ENCODE results near the gene CACNA2D3. TPM values are rescaled to one million over a fixed set of nuclear protein-coding genes. Genes with fewer than 3 reads are reported as not detected.
A peak's percentile ranks its signal among the peaks of the same experiment; 100 is the strongest.

CACNA2D3 gene
- total and polyA plus RNA-seq, 4 experiments from 2014 or later = not detected

DNA sequence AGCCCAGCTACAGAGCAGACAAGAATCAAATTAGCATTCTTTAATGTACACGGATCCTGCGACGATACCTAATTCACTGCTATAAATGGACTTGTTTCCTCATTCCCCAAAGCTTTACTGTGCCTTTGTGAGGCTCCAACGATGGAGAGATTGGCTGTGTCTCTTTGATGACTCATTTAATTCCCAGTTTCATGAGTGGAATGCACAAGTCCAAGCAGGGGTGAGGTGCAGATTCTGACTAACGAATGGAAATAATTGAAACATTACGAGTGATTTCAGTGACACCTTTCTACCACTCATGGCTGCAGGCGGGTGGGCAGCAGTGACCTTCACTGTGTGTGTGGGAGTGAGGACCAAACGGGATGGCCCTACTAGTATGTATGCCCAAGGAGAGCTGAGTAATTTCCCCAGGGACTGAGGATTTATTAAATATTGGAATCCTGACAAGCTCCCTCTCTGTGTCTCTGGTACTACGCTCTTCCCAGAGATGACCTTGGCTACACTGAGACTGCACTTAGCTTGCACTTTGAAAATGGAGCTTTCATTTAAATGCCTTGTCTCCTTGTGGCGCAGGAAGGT, 156.7 kb downstream of the CACNA2D3 start:
- H3K4me1 ChIP-seq (ENCODE audit: insufficient read depth, low read length) = no peaks in the 10 kb centered on the region
- no peak for DNase-seq
- no peaks in the 10 kb centered on the region for H3K4me1 Mint-ChIP-seq
- peaks cover 0 to 19% (median 8%) of the 10 kb centered on the region in 8 donors for H3K9me3 Mint-ChIP-seq
- no peak overlapping the region for H3K27ac Mint-ChIP-seq
- ChIA-PET CTCF (ENCODE audit: partially characterized antibody) (no interaction called here), POLR2A (ENCODE audit: partially characterized antibody) (no interaction called here)
- no peaks in the 10 kb centered on the region for H3K36me3 Mint-ChIP-seq
- peaks cover 0 to 4% of the 10 kb centered on the region in 2 donors for H3K27me3 Mint-ChIP-seq
- no peak overlapping the region for H3K4me3 ChIP-seq (ENCODE audit: low read length in 2 of 2)
- intact Hi-C loops (cut with micrococcal nuclease) = no loop called here
- H3K27me3 ChIP-seq (ENCODE audit: insufficient read depth, low read length) = no peaks in the 10 kb centered on the region
- no peaks in the 10 kb centered on the region for H3K9me3 ChIP-seq (ENCODE audit: control insufficient read depth in 1 of 2, low read length in 2 of 2)
- no peaks in the 10 kb centered on the region for H3K36me3 ChIP-seq (ENCODE audit: insufficient read depth, low read length)
- no peak overlapping the region for H3K4me3 Mint-ChIP-seq
- H3K27ac ChIP-seq (ENCODE audit: low read depth, low read length) = no peak overlapping the region

DNA sequence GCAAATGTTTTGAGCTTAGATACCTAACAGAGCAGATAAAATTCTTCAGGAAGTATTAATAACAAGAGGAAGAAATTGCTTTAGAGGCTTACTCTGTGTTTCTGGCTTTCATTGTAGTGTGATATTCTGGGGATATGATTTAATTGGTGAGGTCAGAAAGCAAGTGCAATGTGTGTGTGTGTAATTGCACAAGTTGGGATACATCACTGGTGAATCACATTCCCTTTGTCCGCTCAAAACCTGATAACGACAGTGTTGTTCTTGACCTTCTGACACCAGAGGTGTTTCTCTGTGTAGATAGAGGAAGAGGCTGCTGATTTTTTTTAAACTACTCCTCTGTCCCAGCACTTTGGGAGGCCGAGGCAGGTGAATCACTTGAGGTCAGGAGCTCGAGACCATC, 161.1 kb downstream of the CACNA2D3 start:
- no peak overlapping the region for H3K27ac ChIP-seq (ENCODE audit: low read depth, low read length)
- Mint-ChIP-seq H3K9me3 (peaks cover 0 to 15% (median 3%) of the 10 kb centered on the region in 8 donors), H3K27ac (no peak overlapping the region), H3K4me3 (peak overlapping the region in 1 of 8 donors; percentile 57), H3K36me3 (no peaks in the 10 kb centered on the region), H3K4me1 (no peaks in the 10 kb centered on the region), H3K27me3 (peaks cover 0 to 4% of the 10 kb centered on the region in 2 donors)
- CTCF ChIA-PET (ENCODE audit: partially characterized antibody) = no interaction called here
- H3K36me3 ChIP-seq (ENCODE audit: insufficient read depth, low read length) = no peaks in the 10 kb centered on the region
- no peak for DNase-seq
- no peaks in the 10 kb centered on the region for H3K27me3 ChIP-seq (ENCODE audit: insufficient read depth, low read length)
- intact Hi-C loops (cut with micrococcal nuclease) = no loop called here
- no peak overlapping the region for H3K4me3 ChIP-seq (ENCODE audit: low read length in 2 of 2)
- H3K4me1 ChIP-seq (ENCODE audit: insufficient read depth, low read length) = no peaks in the 10 kb centered on the region
- no peaks in the 10 kb centered on the region for H3K9me3 ChIP-seq (ENCODE audit: control insufficient read depth in 1 of 2, low read length in 2 of 2)
- POLR2A ChIA-PET (ENCODE audit: partially characterized antibody) = no interaction called here

DNA sequence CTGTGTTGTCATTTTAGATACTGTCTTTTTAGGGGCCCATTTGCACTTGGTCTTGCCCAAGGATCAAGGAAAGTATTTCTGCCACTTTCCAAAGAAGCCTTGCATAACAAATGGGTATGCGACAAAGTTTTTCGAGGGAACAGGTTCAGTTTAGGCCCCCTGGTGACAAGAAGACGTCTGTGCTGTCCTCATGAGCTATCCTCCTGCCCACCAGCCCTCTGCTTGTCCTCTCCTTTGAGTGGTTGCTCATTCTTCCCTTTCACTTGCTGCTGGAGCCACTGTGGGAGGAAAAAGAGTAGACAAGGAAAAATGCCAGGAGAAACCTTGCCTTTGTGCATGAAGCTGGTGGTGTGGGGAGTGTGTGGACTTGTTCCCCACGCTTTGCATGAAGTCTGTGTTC, 171.9 kb downstream of the CACNA2D3 start:
- no peak for DNase-seq
- Histone ChIP-seq H3K9me3 (ENCODE audit: control insufficient read depth in 1 of 2, low read length in 2 of 2) (no peaks in the 10 kb centered on the region), H3K4me3 (ENCODE audit: low read length in 2 of 2) (no peak overlapping the region), H3K4me1 (ENCODE audit: insufficient read depth, low read length) (no peaks in the 10 kb centered on the region), H3K27me3 (ENCODE audit: insufficient read depth, low read length) (no peaks in the 10 kb centered on the region), H3K27ac (ENCODE audit: low read depth, low read length) (no peak overlapping the region), H3K36me3 (ENCODE audit: insufficient read depth, low read length) (no peaks in the 10 kb centered on the region)
- no peak overlapping the region for H3K27ac Mint-ChIP-seq
- H3K27me3 Mint-ChIP-seq = peaks cover 0 to 2% of the 10 kb centered on the region in 2 donors
- H3K9me3 Mint-ChIP-seq = peaks cover 0 to 9% (median 0%) of the 10 kb centered on the region in 8 donors
- intact Hi-C loops (cut with micrococcal nuclease) = no loop called here
- CTCF ChIA-PET (ENCODE audit: partially characterized antibody) = no interaction called here
- no peaks in the 10 kb centered on the region for H3K4me1 Mint-ChIP-seq
- H3K4me3 Mint-ChIP-seq = no peak overlapping the region
- no peaks in the 10 kb centered on the region for H3K36me3 Mint-ChIP-seq
- POLR2A ChIA-PET (ENCODE audit: partially characterized antibody) = no interaction called here

DNA sequence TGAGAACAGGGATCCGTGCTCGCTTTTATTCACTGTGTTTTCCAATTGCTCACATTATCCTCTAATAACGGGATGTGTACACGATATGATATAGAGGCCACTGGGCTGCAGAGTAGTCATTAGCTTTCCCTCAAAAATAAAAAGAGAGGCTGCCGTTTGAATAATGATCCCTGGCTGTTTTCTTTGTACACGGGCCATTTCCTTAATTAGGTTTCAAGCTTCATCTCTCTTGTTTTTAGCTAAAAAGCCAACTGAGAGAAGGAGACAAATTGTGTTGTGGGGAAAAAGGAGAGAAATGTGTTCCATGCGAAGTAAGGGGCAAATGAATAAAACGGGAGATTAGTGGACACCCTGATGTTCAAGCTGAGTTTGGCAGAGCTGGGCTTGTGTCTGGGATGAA, 174.2 kb downstream of the CACNA2D3 start:
- intact Hi-C loops (cut with micrococcal nuclease) = no loop called here
- ChIA-PET POLR2A (ENCODE audit: partially characterized antibody) (no interaction called here), CTCF (ENCODE audit: partially characterized antibody) (no interaction called here)
- no peaks in the 10 kb centered on the region for H3K36me3 ChIP-seq (ENCODE audit: insufficient read depth, low read length)
- H3K4me1 ChIP-seq (ENCODE audit: insufficient read depth, low read length) = no peaks in the 10 kb centered on the region
- Mint-ChIP-seq H3K27ac (no peak overlapping the region), H3K27me3 (peaks cover 0 to 2% of the 10 kb centered on the region in 2 donors), H3K9me3 (peaks cover 0 to 13% (median 0%) of the 10 kb centered on the region in 8 donors), H3K4me1 (no peaks in the 10 kb centered on the region), H3K36me3 (no peaks in the 10 kb centered on the region), H3K4me3 (no peak overlapping the region)
- H3K9me3 ChIP-seq (ENCODE audit: control insufficient read depth in 1 of 2, low read length in 2 of 2) = no peaks in the 10 kb centered on the region
- H3K4me3 ChIP-seq (ENCODE audit: low read length in 2 of 2) = no peak overlapping the region
- no peak overlapping the region for H3K27ac ChIP-seq (ENCODE audit: low read depth, low read length)
- H3K27me3 ChIP-seq (ENCODE audit: insufficient read depth, low read length) = no peaks in the 10 kb centered on the region
- DNase-seq = no peak

DNA sequence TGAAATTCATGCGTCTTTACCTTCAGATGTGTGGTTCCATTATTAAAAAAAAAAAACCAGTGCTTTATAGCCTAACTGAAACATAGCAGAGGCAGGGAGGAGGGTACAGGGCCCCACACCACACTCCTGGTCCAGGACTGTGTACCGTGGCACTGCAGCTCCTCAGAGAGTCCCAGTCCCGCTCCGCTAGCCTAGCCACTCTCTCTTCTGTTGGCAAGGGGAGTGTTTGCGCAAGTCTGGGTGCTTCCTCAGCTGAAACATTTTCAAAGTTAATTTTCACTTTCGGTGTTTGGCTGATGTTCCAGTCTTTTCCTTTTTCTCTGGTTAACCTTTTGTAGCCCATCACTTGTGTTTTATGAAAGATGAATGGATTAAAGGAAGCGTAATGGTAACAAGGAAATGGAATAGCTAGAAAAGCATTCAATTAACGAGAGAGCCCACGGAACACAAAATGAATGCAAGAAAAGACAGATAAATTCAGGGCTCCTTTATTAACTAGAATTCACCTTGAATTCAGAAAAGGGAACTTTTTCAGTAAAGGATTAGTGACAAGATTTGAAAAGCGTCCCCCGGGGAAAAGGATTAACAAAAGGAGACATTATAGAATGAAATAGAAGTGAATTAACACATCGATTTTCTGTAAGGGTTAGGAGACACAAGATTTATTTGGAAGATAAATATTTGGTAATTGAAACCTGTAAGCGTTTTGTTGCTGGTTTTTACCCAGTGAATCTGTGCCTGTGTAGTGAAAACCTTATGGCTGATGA, 177.0 kb downstream of the CACNA2D3 start:
- no peak overlapping the region for H3K27ac ChIP-seq (ENCODE audit: low read depth, low read length)
- Mint-ChIP-seq H3K27ac (no peak overlapping the region), H3K27me3 (peaks cover 0 to 2% of the 10 kb centered on the region in 2 donors), H3K9me3 (peaks cover 0 to 17% (median 0%) of the 10 kb centered on the region in 8 donors), H3K36me3 (no peaks in the 10 kb centered on the region), H3K4me3 (no peak overlapping the region), H3K4me1 (no peaks in the 10 kb centered on the region)
- H3K4me1 ChIP-seq (ENCODE audit: insufficient read depth, low read length) = no peaks in the 10 kb centered on the region
- no peaks in the 10 kb centered on the region for H3K36me3 ChIP-seq (ENCODE audit: insufficient read depth, low read length)
- ChIA-PET CTCF (ENCODE audit: partially characterized antibody) (no interaction called here), POLR2A (ENCODE audit: partially characterized antibody) (no interaction called here)
- no peaks in the 10 kb centered on the region for H3K27me3 ChIP-seq (ENCODE audit: insufficient read depth, low read length)
- no peak overlapping the region for H3K4me3 ChIP-seq (ENCODE audit: low read length in 2 of 2)
- no peak for DNase-seq
- no peaks in the 10 kb centered on the region for H3K9me3 ChIP-seq (ENCODE audit: control insufficient read depth in 1 of 2, low read length in 2 of 2)
- intact Hi-C loops (cut with micrococcal nuclease) = no loop called here

DNA sequence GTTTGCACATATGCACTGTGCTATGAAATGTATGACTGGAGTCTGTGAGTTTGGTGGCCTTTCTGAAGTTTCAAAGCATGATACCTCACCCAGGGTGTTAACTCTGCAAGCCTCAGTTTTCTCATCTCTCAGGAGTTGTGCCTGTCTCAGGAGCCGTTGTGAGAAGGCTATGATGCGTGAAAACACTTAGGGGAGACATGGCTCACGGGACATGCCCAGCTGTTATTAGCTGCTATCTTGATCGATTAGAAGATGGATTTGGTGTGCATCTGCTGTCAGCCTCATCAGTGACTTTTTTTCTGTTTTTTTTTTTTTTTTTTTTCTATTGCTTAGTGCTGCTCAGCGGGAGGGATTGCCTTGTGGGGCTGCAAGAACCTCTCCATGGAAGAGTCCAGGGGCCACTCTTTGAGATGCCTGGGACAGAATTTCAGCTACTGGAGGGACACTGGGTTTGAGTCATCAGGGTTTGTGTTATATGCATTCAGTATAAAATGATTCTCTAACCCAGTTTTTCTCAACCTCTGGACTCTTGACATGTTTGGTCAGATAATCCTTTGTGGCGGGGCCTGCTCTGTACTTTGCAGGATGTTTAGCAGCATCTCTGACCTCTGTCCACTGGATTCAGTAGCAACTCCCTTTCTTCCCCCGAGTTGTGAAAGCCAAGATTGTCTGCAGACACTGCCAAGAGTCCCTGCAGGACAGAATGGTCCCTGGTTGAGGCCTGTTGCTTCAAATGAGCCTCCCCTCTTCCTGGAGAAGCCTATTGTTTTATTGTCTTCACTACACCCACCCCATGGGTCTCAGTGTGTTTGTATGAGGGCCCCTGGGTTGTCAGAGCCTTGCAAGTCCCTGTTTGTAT, 181.4 kb downstream of the CACNA2D3 start:
- Mint-ChIP-seq H3K4me3 (no peak overlapping the region), H3K4me1 (no peaks in the 10 kb centered on the region), H3K27ac (no peak overlapping the region), H3K36me3 (no peaks in the 10 kb centered on the region), H3K9me3 (peaks cover 0 to 8% (median 0%) of the 10 kb centered on the region in 8 donors), H3K27me3 (no peaks in the 10 kb centered on the region)
- H3K36me3 ChIP-seq (ENCODE audit: insufficient read depth, low read length) = no peaks in the 10 kb centered on the region
- H3K4me1 ChIP-seq (ENCODE audit: insufficient read depth, low read length) = no peaks in the 10 kb centered on the region
- no peaks in the 10 kb centered on the region for H3K27me3 ChIP-seq (ENCODE audit: insufficient read depth, low read length)
- no peak overlapping the region for H3K27ac ChIP-seq (ENCODE audit: low read depth, low read length)
- CTCF ChIA-PET (ENCODE audit: partially characterized antibody) = no interaction called here
- DNase-seq = no peak
- intact Hi-C loops (cut with micrococcal nuclease) = no loop called here
- POLR2A ChIA-PET (ENCODE audit: partially characterized antibody) = no interaction called here
- H3K9me3 ChIP-seq (ENCODE audit: control insufficient read depth in 1 of 2, low read length in 2 of 2) = no peaks in the 10 kb centered on the region
- H3K4me3 ChIP-seq (ENCODE audit: low read length in 2 of 2) = no peak overlapping the region

DNA sequence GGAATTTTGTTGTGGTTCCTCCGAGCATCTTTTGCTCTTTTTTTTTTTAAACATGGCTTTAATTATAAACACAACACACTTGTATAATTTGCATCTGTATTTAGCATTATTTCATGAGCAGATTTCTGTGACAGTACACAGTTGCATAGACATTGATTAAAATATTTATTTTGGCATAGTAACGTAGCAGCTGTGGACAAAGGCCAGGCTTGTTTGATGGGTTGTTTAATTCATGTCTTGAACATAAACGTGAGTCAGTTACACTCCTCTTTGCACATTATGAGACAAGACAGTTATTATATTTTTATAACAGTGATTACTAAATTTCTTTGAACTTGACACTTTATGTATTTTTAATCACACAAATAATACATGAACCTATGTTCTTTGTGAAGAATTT, 182.5 kb downstream of the CACNA2D3 start:
- CTCF ChIA-PET (ENCODE audit: partially characterized antibody) = no interaction called here

More for the DNA sequence above, 182.5 kb downstream of the CACNA2D3 start:
- Histone ChIP-seq H3K36me3 (ENCODE audit: insufficient read depth, low read length) (no peaks in the 10 kb centered on the region), H3K27ac (ENCODE audit: low read depth, low read length) (no peak overlapping the region), H3K4me1 (ENCODE audit: insufficient read depth, low read length) (no peaks in the 10 kb centered on the region), H3K9me3 (ENCODE audit: control insufficient read depth in 1 of 2, low read length in 2 of 2) (no peaks in the 10 kb centered on the region), H3K27me3 (ENCODE audit: insufficient read depth, low read length) (no peaks in the 10 kb centered on the region), H3K4me3 (ENCODE audit: low read length in 2 of 2) (no peak overlapping the region)
- no peaks in the 10 kb centered on the region for H3K27me3 Mint-ChIP-seq
- H3K4me1 Mint-ChIP-seq = no peaks in the 10 kb centered on the region
- H3K27ac Mint-ChIP-seq = no peak overlapping the region
- POLR2A ChIA-PET (ENCODE audit: partially characterized antibody) = no interaction called here
- DNase-seq = no peak
- H3K4me3 Mint-ChIP-seq = no peak overlapping the region
- peaks cover 0 to 6% (median 0%) of the 10 kb centered on the region in 8 donors for H3K9me3 Mint-ChIP-seq
- intact Hi-C loops (cut with micrococcal nuclease) = no loop called here
- H3K36me3 Mint-ChIP-seq = no peaks in the 10 kb centered on the region

Data from CD4-positive, alpha-beta memory T cell (primary cell).